DND-41 (cell line): ENCODE results near the gene BOD1L1.

Experiments
- ATAC-seq: fragments of 200-7000 bp; cut with Tn5 transposase; 3 replicates; pipeline ENCODE4 v1.9.1; 2021; ENCODE audit warnings: low read depth; ENCODE audit not compliant: insufficient read depth
- DNase-seq: peaks from one replicate; pipeline ENCODE4 v3.0.0-alpha.2; 2020
- H2AFZ ChIP-seq: 2 replicates; pipeline ENCODE4 v1.6.0; 2012; ENCODE audit warnings: low read depth, low read length
- H3K27ac ChIP-seq: 2 replicates; pipeline ENCODE4 v1.5.1; 2012; ENCODE audit warnings: low read length, inconsistent platforms
- H3K27me3 ChIP-seq: fragments of 200-600 bp; sonication (generic); 2 replicates; pipeline ENCODE4 v1.6.0; 2012; ENCODE audit warnings: low read length, mild to moderate bottlenecking, inconsistent platforms; ENCODE audit not compliant: insufficient read depth, poor library complexity
- H3K36me3 ChIP-seq: 2 replicates; pipeline ENCODE4 v1.5.1; 2012; ENCODE audit warnings: low read length, inconsistent platforms; ENCODE audit not compliant: insufficient read depth
- H3K4me1 ChIP-seq: 2 replicates; pipeline ENCODE4 v1.5.1; 2012; ENCODE audit warnings: mild to moderate bottlenecking, low read length; ENCODE audit not compliant: insufficient read depth
- H3K4me2 ChIP-seq: 2 replicates; pipeline ENCODE4 v1.6.0; 2012; ENCODE audit warnings: mild to moderate bottlenecking, moderate library complexity, low read length, inconsistent platforms; ENCODE audit not compliant: insufficient read depth
- H3K4me3 ChIP-seq, 2 experiments: fragments of 200-600 bp in 1 of 2; shearing (Covaris generic) in 1 of 2; 2 replicates each; pipeline ENCODE4 v1.5.1; 2012 to 2016; ENCODE audit warnings: inconsistent platforms in 2 of 2, low read length in 2 of 2, mild to moderate bottlenecking in 2 of 2, low read depth in 1 of 2, moderate library complexity in 1 of 2
- H3K79me2 ChIP-seq: 2 replicates; pipeline ENCODE4 v1.6.0; 2012; ENCODE audit warnings: low read length, inconsistent platforms; ENCODE audit not compliant: insufficient read depth
- H3K9ac ChIP-seq: 2 replicates; pipeline ENCODE4 v1.6.0; 2012; ENCODE audit warnings: low read depth, mild to moderate bottlenecking, inconsistent platforms, low read length, moderate library complexity
- H3K9me3 ChIP-seq: 2 replicates; pipeline ENCODE4 v1.5.1; 2012; ENCODE audit warnings: low read length, moderate library complexity, mild to moderate bottlenecking, inconsistent platforms; ENCODE audit not compliant: insufficient read depth, severe bottlenecking
- H4K20me1 ChIP-seq: 2 replicates; pipeline ENCODE4 v1.6.0; 2012; ENCODE audit warnings: low read length; ENCODE audit not compliant: insufficient read depth
- EZH2 ChIP-seq: IDR thresholded peaks from 3 replicates; pipeline ENCODE4 v1.6.1; 2012; ENCODE audit warnings: borderline replicate concordance, low read depth, mild to moderate bottlenecking, moderate library complexity, low read length, inconsistent platforms; ENCODE audit not compliant: severe bottlenecking
- TF ChIP-seq, protein P1 (sequence below): IDR thresholded peaks from 2 replicates; pipeline ENCODE4 v1.5.1; 2012; ENCODE audit warnings: borderline replicate concordance, low read length, moderate library complexity, mild to moderate bottlenecking; ENCODE audit not compliant: poor library complexity, severe bottlenecking; ENCODE audit errors: extremely low read depth

BOD1L1 gene

DNA sequence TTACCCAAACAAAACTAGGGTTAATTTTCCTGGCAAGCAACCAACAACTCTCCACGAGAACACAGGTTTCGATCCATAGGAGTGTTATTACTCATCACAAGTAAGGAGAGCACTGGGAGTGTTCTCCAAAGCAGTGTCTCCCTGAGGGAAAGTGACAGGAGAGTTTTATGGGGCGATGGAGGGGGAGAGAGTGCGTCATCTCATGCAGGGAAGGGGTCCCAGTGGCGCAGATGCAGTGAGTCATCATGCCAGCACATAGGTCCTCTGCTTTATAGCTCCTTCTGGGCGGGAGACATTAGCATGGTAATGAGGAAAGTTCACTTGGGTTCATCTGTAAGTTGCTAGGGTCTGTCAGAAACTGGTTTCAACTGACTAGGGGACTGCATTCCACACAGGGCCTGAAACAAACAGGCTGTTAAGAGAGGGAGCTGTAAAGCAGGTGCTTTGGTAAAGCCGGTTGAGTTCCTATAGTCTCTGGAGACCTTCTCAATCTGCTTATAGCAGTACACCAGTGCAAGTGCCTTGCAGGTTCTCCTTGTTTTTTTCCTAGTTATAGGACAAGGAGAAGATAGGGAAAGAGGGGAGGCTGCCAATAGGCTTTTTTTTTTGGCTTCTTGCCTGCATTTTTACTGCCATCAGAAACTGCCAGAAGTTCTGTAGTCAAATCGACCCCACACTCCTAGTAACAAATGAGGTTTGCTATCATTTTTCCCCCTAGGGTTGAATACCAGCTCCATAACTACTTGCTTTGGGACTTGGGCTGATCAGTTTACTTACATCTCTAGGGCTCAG, 12.8 kb upstream of the BOD1L1 start:
- Histone ChIP-seq H3K27me3 (peaks cover 4% of the 10 kb centered on the region), H3K4me3 (no peak overlapping the region), H3K4me2 (no peak overlapping the region), H3K4me1 (no peaks in the 10 kb centered on the region), H4K20me1 (no peaks in the 10 kb centered on the region), H2AFZ (no peak overlapping the region), H3K9ac (no peak overlapping the region), H3K27ac (no peak overlapping the region), H3K79me2 (no peaks in the 10 kb centered on the region), H3K36me3 (no peaks in the 10 kb centered on the region), H3K9me3 (no peaks in the 10 kb centered on the region)
- ATAC-seq (no peak), DNase-seq (no peak)
- TF ChIP-seq, protein P1, sequence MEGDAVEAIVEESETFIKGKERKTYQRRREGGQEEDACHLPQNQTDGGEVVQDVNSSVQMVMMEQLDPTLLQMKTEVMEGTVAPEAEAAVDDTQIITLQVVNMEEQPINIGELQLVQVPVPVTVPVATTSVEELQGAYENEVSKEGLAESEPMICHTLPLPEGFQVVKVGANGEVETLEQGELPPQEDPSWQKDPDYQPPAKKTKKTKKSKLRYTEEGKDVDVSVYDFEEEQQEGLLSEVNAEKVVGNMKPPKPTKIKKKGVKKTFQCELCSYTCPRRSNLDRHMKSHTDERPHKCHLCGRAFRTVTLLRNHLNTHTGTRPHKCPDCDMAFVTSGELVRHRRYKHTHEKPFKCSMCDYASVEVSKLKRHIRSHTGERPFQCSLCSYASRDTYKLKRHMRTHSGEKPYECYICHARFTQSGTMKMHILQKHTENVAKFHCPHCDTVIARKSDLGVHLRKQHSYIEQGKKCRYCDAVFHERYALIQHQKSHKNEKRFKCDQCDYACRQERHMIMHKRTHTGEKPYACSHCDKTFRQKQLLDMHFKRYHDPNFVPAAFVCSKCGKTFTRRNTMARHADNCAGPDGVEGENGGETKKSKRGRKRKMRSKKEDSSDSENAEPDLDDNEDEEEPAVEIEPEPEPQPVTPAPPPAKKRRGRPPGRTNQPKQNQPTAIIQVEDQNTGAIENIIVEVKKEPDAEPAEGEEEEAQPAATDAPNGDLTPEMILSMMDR: no peak
- no peak for TF ChIP-seq EZH2

DNA sequence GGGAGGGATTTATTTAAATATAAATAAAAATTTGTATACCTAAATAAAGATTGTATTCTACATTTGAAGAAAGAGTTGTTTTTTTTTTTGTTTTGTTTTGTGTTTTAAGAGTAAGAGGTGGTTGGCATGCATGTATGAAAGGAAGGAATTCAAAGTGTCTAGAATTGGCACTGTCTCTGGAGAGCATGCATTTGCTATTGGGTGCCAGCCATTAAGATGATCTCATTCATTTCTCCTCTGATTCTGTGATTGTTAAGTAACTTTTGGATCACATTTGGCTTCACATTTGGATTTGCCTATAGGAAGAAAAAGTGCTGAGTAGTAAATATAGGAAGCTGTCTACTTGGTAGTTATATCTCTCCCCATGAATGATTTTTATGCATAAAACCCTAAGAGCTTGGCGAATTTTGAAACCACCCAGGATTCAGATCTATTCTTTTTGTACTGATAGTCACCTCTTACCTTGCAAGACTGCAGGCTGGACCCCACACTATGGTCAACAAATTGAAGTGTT, 7.8 kb upstream of the BOD1L1 start:
- no peaks in the 10 kb centered on the region for H3K4me1 ChIP-seq
- H3K9ac ChIP-seq: no peak overlapping the region
- no peaks in the 10 kb centered on the region for H3K36me3 ChIP-seq
- no peak overlapping the region for H2AFZ ChIP-seq
- peaks cover 4% of the 10 kb centered on the region for H3K27me3 ChIP-seq
- H4K20me1 ChIP-seq: no peaks in the 10 kb centered on the region
- H3K4me2 ChIP-seq: no peak overlapping the region
- ATAC-seq: no peak
- no peaks in the 10 kb centered on the region for H3K79me2 ChIP-seq
- H3K4me3 ChIP-seq: no peak overlapping the region
- TF ChIP-seq, protein P1: no peak
- no peak for TF ChIP-seq EZH2
- H3K9me3 ChIP-seq: no peaks in the 10 kb centered on the region
- no peak for DNase-seq
- H3K27ac ChIP-seq: no peak overlapping the region

DNA sequence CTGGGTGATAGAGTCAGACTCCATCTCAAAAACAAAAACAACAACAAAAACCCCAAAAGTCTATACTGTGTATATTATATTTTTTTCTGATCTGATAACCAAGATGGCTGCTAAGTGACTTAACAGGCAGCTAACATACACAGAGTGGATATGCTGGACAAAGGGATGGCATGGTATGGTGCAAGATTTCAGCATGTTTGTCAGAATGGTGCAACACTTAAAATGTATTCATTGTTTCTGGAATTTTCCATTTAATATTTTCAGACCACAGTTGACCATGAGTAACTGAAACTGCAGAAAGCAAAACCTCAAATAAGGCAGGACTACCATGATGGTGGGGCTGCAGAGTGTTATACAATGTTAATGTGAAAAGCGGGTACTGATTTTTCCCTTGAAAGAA, 6.1 kb upstream of the BOD1L1 start:
- no peak overlapping the region for H3K27ac ChIP-seq
- no peaks in the 10 kb centered on the region for H3K79me2 ChIP-seq
- no peak overlapping the region for H3K4me2 ChIP-seq
- no peak overlapping the region for H3K4me3 ChIP-seq
- H3K9me3 ChIP-seq: no peaks in the 10 kb centered on the region
- H3K27me3 ChIP-seq: no peaks in the 10 kb centered on the region
- H2AFZ ChIP-seq: no peak overlapping the region
- no peak overlapping the region for H3K9ac ChIP-seq
- no peak for ATAC-seq
- no peak for DNase-seq
- no peak for TF ChIP-seq EZH2
- TF ChIP-seq, protein P1: no peak
- H4K20me1 ChIP-seq: no peaks in the 10 kb centered on the region
- H3K4me1 ChIP-seq: peaks cover 6% of the 10 kb centered on the region
- H3K36me3 ChIP-seq: no peaks in the 10 kb centered on the region
